ENCODE data around the gene TMEM156. TPM values are rescaled to one million over a fixed set of nuclear protein-coding genes. Genes with fewer than 3 reads are reported as not detected.

The TMEM156 gene
- total RNA-seq, 4 donors from 2014 or later: 0.33 TPM; not detected in 3

DNA sequence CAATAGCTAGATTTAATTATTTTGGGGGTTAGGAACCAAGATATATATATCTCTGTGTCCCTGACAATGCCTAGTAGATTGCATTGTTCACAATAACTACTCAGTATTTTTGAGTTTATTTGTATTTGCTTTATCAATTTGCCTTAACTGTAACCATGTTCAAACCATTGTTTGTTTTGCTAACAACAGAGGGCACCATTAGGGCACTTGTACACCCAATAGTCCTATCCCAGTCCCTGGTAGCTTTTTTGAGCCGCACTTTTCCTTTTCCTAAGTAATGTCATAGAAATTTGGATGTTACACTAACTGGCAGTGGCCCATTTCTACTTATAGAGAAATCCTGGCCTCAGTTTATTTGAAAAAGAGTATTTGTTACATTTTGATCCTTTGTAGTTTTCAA is 29.2 kb upstream of the TMEM156 start:
- intact Hi-C loops (cut with DNase I): no loop called here
- H3K36me3 ChIP-seq: no peaks in the 10 kb centered on the region
- H3K4me1 ChIP-seq: no peaks in the 10 kb centered on the region
- WGBS, 2 donors: 94 to 100% methylated on average over 1 of the region's 1 CpG
- no peaks in the 10 kb centered on the region for H3K9me3 ChIP-seq
- H3K27me3 ChIP-seq: no peaks in the 10 kb centered on the region
- no peak overlapping the region for H3K4me3 ChIP-seq (replicated peaks in 1 of 3)
- H3K27ac ChIP-seq: no peak overlapping the region
- TF ChIP-seq, protein P1, sequence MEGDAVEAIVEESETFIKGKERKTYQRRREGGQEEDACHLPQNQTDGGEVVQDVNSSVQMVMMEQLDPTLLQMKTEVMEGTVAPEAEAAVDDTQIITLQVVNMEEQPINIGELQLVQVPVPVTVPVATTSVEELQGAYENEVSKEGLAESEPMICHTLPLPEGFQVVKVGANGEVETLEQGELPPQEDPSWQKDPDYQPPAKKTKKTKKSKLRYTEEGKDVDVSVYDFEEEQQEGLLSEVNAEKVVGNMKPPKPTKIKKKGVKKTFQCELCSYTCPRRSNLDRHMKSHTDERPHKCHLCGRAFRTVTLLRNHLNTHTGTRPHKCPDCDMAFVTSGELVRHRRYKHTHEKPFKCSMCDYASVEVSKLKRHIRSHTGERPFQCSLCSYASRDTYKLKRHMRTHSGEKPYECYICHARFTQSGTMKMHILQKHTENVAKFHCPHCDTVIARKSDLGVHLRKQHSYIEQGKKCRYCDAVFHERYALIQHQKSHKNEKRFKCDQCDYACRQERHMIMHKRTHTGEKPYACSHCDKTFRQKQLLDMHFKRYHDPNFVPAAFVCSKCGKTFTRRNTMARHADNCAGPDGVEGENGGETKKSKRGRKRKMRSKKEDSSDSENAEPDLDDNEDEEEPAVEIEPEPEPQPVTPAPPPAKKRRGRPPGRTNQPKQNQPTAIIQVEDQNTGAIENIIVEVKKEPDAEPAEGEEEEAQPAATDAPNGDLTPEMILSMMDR (IDR thresholded peaks at IDR 0.05): no peak
- TF ChIP-seq POLR2A (IDR thresholded peaks at IDR 0.05): no peak
- DNase-seq: no peak

DNA sequence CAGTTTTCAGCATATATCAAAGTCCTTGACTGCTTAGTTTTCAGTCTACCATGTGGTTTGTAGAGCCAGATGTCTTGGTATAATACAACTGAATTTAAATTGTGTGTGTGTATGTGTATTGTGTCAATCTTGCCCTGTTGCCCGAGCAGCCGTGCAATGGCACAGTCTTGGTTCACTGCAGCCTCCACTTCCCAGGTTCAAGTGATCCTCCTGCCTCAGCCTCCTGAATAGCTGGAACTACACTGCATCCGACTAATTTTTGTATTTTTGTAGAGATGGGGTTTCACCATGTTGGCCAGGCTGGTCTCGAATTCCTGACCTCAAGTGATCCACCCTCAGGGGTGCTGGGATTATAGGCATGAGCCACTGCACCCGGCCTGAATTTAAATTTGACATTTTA is 23.8 kb upstream of the TMEM156 start:
- Histone ChIP-seq H3K36me3 (no peaks in the 10 kb centered on the region), H3K4me3 (replicated peaks in 1 of 3) (no peak overlapping the region), H3K27me3 (no peaks in the 10 kb centered on the region), H3K4me1 (no peaks in the 10 kb centered on the region), H3K9me3 (no peaks in the 10 kb centered on the region), H3K27ac (no peak overlapping the region)
- no peak for DNase-seq
- intact Hi-C loops (cut with DNase I): no loop called here
- WGBS, 2 donors: 97 to 98% methylated on average over 5 of the region's 5 CpGs
- TF ChIP-seq, protein P1 (IDR thresholded peaks at IDR 0.05): no peak
- no peak for TF ChIP-seq POLR2A (IDR thresholded peaks at IDR 0.05)

DNA sequence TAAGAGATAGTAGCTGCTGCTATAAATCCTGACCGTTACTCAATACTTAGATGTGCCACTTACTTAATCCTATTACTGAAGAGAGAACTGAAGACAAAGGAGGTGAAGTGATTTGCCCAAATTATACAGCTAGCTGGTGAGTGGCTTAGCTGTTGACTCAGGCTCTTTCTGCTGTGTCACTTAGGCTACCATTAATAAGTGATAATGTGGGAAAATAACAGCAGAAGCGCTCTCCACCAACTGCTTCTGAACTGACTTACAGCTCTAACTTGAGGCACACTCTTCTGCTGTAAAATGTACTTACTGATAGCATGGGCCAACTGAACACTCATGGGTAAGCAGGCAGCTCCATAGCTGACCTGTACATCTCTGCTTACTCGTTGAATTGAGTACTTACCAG is 22.3 kb upstream of the TMEM156 start:
- Histone ChIP-seq H3K36me3 (no peaks in the 10 kb centered on the region), H3K27me3 (no peaks in the 10 kb centered on the region), H3K9me3 (no peaks in the 10 kb centered on the region), H3K4me1 (no peaks in the 10 kb centered on the region), H3K27ac (no peak overlapping the region), H3K4me3 (replicated peaks in 1 of 3) (no peak overlapping the region)
- DNase-seq: no peak
- 79 to 86% methylated on average over 3 of the region's 3 CpGs for WGBS, 2 donors
- TF ChIP-seq, protein P1 (IDR thresholded peaks at IDR 0.05): no peak
- TF ChIP-seq POLR2A (IDR thresholded peaks at IDR 0.05): no peak
- intact Hi-C loops (cut with DNase I): no loop called here

DNA sequence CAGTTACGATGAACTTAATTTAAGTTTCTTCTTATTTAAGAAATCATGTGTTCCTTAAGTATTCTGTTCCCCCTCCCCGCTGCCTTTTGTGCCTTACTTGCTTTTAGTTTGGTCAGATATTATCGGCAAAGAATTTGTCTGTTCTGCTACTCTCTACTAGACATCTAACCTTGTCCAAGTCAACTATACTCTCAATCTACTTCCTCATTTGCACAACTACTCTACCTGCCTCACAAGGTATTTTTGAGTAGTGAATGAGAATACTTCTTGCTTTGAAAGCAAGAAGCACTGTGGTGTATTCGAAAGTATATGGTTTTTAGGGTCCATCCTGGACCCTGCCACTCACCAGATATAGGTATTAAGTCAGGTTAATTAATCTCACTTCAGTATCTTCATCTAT is 21.8 kb upstream of the TMEM156 start:
- Histone ChIP-seq H3K27ac (no peak overlapping the region), H3K4me1 (no peaks in the 10 kb centered on the region), H3K4me3 (replicated peaks in 1 of 3) (no peak overlapping the region), H3K9me3 (no peaks in the 10 kb centered on the region), H3K36me3 (no peaks in the 10 kb centered on the region), H3K27me3 (no peaks in the 10 kb centered on the region)
- DNase-seq: no peak
- WGBS, 2 donors: 98% methylated on average over 4 of the region's 4 CpGs
- intact Hi-C loops (cut with DNase I): no loop called here
- TF ChIP-seq, protein P1 (IDR thresholded peaks at IDR 0.05): no peak
- TF ChIP-seq POLR2A (IDR thresholded peaks at IDR 0.05): no peak

DNA sequence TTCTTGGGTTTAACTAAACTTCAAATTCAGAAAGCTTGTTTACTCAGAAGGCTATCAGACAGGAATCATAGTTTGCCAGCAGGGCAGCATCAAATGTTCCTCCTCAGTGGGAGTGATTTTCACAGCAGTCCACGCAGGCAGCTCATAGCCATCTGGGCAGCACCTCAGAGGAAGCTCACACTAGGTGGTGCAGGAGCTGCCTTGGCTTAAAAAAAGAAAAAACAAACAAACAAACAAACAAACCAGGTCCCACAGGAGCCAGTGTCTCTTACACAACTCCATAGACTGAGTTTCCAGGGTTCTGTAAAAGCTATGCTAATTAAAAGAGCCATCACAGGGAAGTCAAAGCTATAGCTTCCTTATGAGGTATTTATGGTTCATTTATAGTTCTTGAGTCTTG is 19.3 kb upstream of the TMEM156 start:
- Histone ChIP-seq H3K4me1 (no peaks in the 10 kb centered on the region), H3K9me3 (no peaks in the 10 kb centered on the region), H3K27me3 (no peaks in the 10 kb centered on the region), H3K36me3 (no peaks in the 10 kb centered on the region), H3K4me3 (replicated peaks in 1 of 3) (no peak overlapping the region), H3K27ac (no peak overlapping the region)
- no peak for TF ChIP-seq POLR2A (IDR thresholded peaks at IDR 0.05)
- TF ChIP-seq, protein P1 (IDR thresholded peaks at IDR 0.05): no peak
- intact Hi-C loops (cut with DNase I): no loop called here
- no peak for DNase-seq
- 79 to 88% methylated on average over 1 of the region's 1 CpG for WGBS, 2 donors
